SJCRH30 (cell line): Measurements from ENCODE around the gene SLC38A11. TPM values are rescaled to one million over a fixed set of nuclear protein-coding genes. Genes with fewer than 3 reads are reported as not detected.
"Not testable (repeated sequence)": the region's sequence is repeated elsewhere in the genome, so short reads cannot be mapped to it uniquely, and the experiment has no call there.

Experiments used
- DNase-seq, 2 experiments: peaks; one replicate each; pipeline ENCODE4 v3.0.0-alpha.2; 2015 to 2020
- H3K27ac ChIP-seq: fragments of 250-450 bp; sonication (Bioruptor Pico); 2 replicates; pipeline ENCODE4 v1.5.1; 2020; ENCODE audit warnings: mild to moderate bottlenecking, moderate library complexity
- H3K27me3 ChIP-seq: fragments of 250-450 bp; sonication (Bioruptor Pico); 2 replicates; pipeline ENCODE4 v1.5.1; 2020; ENCODE audit warnings: mild to moderate bottlenecking, moderate library complexity
- H3K36me3 ChIP-seq: fragments of 250-450 bp; sonication (Bioruptor Pico); 2 replicates; pipeline ENCODE4 v1.5.1; 2020; ENCODE audit warnings: mild to moderate bottlenecking, moderate library complexity
- H3K4me1 ChIP-seq: fragments of 250-450 bp; sonication (Bioruptor Pico); 2 replicates; pipeline ENCODE4 v1.5.1; 2020; ENCODE audit warnings: mild to moderate bottlenecking, moderate library complexity
- H3K4me3 ChIP-seq: fragments of 250-450 bp; sonication (Bioruptor Pico); 2 replicates; pipeline ENCODE4 v1.5.1; 2020; ENCODE audit warnings: mild to moderate bottlenecking, moderate library complexity
- H3K9me3 ChIP-seq: fragments of 250-450 bp; sonication (Bioruptor Pico); replicated peaks from 2 replicates; pipeline ENCODE4 v1.5.1; 2020; ENCODE audit warnings: mild to moderate bottlenecking, moderate library complexity
- total RNA-seq: library from RNA; depleted of rRNA; stranded (reverse); fragments of >200 nt; shearing (Covaris generic); gene quantifications from 2 replicates; pipeline ENCODE4 v1.2.3, GENCODE V29; 2014

Gene SLC38A11
- total RNA-seq, 1 experiment from 2014 or later: 0.18 TPM

DNA sequence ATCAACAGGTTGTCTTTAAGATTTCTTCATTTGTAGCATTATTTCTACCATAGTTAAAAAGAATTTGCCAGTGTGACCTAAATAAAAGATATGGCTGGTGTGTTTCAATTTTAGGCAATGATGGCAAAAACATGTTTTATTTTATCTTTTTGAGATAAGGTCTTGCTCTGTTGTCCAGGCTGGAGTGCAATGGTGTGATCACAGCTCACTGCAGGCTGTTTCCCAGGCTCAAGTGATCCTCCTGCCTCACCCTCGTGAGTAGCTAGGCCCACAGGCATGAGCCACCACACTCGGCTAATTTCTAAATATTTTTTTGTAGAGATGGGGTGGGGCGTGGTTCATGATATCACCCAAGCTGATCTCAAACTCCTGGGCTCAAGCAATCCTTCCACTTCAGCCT lies 66.7 kb downstream of the SLC38A11 start:
- Histone ChIP-seq H3K4me1 (peaks cover 37% of the 10 kb centered on the region), H3K27ac (no peak overlapping the region), H3K9me3 (no peaks in the 10 kb centered on the region), H3K36me3 (no peaks in the 10 kb centered on the region), H3K4me3 (no peak overlapping the region), H3K27me3 (no peaks in the 10 kb centered on the region)
- no peak for DNase-seq

DNA sequence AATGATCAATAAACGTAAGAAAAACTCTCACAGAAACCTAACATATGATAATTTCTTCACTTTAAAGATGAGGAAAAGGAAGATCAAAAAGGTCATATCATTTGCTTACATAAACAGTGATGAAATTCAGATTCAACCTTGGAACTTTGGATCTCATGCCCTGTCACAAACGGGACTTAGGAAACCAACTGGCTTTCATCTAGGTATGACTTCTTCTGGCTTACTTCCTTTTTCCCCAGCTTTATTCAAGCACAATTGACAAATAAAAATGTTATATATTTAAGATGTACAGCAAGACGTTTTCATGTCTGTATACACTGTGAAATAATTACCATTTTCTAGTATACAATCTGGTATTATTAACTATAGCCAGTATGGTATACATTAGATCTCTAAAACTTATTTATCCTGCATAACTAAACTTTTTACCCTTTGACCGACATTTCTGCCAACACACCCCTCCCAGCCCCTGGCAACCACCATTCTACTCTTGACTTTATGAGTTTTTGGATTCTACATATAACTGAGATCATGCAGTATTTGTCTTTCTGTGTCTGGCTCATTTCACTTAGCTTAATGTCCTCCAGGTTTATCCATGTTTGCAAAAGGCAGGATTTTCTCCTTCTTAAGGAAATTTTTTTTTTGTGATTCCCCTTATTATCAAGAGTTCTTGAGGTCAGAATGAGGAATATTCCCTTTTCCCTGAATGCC lies 67.7 kb downstream of the SLC38A11 start:
- DNase-seq: no peak
- H3K4me3 ChIP-seq: no peak overlapping the region
- H3K9me3 ChIP-seq: no peaks in the 10 kb centered on the region
- no peak overlapping the region for H3K27ac ChIP-seq
- peaks cover 37% of the 10 kb centered on the region for H3K4me1 ChIP-seq
- H3K27me3 ChIP-seq: no peaks in the 10 kb centered on the region
- no peaks in the 10 kb centered on the region for H3K36me3 ChIP-seq

DNA sequence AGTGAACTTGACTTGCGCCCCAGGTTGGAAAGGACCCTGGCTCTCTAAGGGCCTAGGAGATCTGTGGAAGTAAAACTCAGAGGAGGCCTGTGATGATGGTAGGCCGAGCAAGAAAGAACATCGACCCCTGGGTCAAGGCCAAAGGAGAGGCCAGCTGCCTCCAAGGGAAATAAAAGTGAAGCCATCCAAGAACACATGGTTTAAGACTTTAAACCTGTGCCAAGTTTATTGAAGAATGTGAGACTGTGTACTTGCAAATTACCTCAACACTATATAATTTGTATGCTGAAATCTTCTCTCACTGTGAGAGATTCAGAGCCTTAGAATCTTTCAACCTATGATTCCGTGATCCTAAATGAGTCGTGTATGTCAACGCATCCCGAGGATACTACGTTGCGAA lies 73.0 kb downstream of the SLC38A11 start:
- H3K27me3 ChIP-seq: no peaks in the 10 kb centered on the region
- no peak overlapping the region for H3K4me3 ChIP-seq
- no peak overlapping the region for H3K27ac ChIP-seq
- no peaks in the 10 kb centered on the region for H3K9me3 ChIP-seq
- no peak for DNase-seq
- H3K4me1 ChIP-seq: no peaks in the 10 kb centered on the region
- no peaks in the 10 kb centered on the region for H3K36me3 ChIP-seq

DNA sequence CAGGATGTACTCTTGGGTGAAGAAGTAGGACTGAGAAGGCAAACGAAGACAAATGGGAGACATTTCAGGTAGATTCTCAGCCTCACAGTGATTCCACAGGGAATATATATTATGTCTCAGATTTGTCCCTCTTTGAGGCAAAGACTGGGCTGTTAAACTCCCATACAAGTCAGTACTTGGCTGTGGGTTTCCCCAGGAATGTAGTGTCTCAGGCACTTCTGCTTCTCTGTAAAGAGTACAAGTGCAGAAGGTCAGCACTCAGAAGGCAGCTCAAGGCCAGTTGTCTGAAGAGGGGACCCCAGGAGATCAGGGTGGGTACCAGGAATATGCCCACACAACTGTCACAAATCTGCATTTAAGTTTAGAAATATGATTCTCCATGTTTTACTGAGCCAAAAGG lies 73.8 kb downstream of the SLC38A11 start:
- H3K27me3 ChIP-seq: no peaks in the 10 kb centered on the region
- H3K27ac ChIP-seq: no peak overlapping the region
- H3K4me1 ChIP-seq: no peaks in the 10 kb centered on the region
- no peak overlapping the region for H3K4me3 ChIP-seq
- DNase-seq: no peak
- no peaks in the 10 kb centered on the region for H3K36me3 ChIP-seq
- no peaks in the 10 kb centered on the region for H3K9me3 ChIP-seq

DNA sequence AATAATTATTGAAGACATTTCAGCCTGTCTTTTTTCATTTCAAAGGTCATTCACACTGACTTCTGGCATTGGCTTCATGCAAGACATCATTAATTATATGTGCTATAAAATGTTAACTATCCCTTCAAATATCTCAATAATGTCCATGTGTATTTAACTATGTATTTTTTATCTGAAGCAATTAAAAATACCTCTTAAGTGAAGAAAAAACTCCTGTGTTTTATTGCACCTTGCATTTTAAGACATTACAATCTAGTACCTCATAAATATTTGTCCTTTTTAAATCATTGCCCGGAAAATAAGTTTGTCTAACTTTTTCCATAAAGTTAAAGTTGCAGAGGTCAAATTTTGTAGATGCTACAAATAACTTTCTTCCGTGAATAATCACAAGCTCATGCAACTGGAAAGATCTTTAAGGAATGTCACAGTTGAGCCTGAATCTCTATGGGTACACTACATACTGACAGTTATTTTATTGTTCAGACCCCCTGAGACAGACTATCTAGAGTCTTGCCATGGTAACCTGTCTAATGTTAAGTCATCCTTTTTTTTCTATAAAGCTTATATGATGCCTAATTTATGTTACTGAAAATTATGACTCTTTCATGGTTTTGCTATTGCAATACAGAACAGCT lies 75.3 kb downstream of the SLC38A11 start:
- Histone ChIP-seq H3K27me3 (no peaks in the 10 kb centered on the region), H3K4me3 (no peak overlapping the region), H3K36me3 (no peaks in the 10 kb centered on the region), H3K4me1 (no peaks in the 10 kb centered on the region), H3K27ac (no peak overlapping the region), H3K9me3 (no peaks in the 10 kb centered on the region)
- no peak for DNase-seq

DNA sequence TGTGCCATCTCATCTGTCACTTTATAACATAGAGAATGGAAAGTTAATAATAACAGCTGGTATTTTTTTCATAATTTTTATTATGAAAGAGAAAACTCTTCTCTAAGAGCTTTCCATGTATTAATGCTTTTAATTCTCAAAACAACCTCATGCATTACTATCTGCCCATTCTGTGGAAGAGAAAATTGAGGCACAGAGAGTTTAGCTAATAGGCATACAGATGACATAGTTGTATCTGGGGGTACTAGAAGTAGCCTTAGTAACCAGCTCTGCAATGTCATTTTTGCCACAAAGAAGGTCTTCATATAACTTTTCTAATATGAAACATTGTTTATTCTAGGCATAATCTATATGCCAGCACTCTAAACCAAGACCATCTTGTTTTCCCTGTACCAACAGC lies 77.4 kb downstream of the SLC38A11 start:
- Histone ChIP-seq H3K27me3 (no peaks in the 10 kb centered on the region), H3K27ac (no peak overlapping the region), H3K9me3 (no peaks in the 10 kb centered on the region), H3K4me3 (no peak overlapping the region), H3K4me1 (no peaks in the 10 kb centered on the region), H3K36me3 (no peaks in the 10 kb centered on the region)
- no peak for DNase-seq

DNA sequence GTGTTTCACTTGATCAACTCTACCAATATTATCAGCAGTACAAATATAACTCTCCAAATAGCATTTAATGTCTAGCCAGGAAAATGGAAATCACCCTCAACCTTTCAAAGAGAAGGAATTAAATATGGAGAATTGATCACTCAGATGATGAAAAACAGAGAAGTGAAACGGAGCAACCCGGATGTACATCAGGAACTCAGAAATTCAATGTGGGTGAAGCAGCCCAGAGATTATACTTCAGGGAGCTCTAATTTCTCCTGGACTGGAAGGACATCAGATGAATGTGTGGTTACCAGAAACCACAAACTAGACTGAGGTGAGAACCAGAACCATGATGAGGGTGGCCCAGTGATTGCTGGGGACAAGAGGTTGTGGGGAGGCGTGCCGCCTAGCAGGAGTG lies 78.2 kb downstream of the SLC38A11 start:
- no peaks in the 10 kb centered on the region for H3K9me3 ChIP-seq
- no peaks in the 10 kb centered on the region for H3K4me1 ChIP-seq
- H3K36me3 ChIP-seq: no peaks in the 10 kb centered on the region
- no peak overlapping the region for H3K27ac ChIP-seq
- H3K4me3 ChIP-seq: no peak overlapping the region
- H3K27me3 ChIP-seq: no peaks in the 10 kb centered on the region
- no peak for DNase-seq

DNA sequence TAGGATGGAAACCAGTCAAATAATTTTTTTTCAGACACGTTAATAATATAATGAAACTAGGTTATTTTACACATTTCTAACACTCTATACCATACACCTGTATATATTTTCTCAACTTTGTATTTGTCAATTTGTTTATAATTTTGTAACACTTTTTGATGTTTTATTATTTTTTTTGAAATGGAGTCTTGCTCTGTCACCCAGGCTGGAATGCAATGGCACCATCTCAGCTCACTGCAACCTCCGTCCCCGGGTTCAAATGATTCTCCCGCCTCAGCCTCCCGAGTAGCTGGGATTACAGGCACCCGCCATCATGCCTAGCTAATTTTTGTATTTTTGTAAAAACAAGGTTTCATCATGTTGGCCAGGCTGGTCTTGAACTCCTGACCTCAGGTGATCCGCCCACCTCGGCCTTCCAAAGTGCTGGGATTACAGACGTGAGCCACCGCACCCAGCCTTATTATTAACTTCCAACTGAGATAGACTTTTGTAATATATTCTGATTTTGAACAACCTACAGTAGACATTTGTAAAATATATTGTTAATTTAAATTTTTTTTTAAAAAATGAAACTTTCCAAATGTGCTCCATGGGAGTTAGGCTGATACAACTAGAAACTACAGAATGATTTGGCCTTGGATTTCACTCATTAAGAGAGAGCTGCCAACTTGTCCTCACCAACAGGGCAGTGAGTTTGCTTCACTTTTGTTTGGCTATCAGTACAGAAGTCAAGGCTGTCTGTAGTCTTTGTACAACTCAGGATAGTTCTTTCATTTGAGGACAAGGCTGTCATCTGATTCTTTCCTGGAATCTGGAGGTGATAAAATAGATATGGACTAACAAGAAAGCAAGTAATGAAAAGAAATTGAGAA lies 79.8 kb downstream of the SLC38A11 start:
- DNase-seq: no peak
- Histone ChIP-seq H3K9me3 (no peaks in the 10 kb centered on the region), H3K4me3 (no peak overlapping the region), H3K27me3 (no peaks in the 10 kb centered on the region), H3K27ac (no peak overlapping the region), H3K36me3 (no peaks in the 10 kb centered on the region), H3K4me1 (no peaks in the 10 kb centered on the region)

DNA sequence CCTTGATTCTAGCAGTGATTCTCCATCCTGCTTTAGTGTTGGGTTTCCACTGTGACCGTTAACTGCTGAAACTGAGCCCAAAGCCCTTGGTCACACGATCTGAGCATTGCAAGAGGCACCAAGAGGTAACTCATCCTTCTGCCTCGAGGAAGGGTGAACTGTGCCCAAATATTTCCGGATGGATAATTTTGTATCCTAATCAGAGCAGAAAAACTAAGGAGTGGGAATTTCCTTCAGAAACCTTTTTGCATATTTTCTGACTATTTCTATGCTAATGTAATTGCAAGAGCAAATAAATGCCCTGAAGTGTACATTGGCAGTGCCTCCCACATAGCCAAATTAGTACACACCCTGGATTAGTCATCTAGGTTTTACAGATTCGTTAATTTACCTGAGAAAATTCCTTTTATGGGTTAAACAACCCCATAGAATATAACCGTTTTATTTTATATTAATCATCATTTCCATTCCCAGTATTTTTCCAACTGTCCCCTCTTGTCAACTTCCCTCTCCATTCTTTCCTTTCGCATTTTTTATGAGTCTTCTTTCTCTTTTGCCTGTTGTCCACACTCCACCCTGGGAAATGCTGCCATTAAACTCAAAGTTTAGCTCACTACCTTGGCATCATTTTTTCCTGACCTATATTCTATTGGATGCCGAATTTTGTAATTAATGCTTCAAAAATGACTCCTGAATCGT lies 82.0 kb downstream of the SLC38A11 start:
- no peaks in the 10 kb centered on the region for H3K27me3 ChIP-seq
- H3K36me3 ChIP-seq: no peaks in the 10 kb centered on the region
- no peaks in the 10 kb centered on the region; the same call in 1 of the 2 replicates for H3K4me1 ChIP-seq
- H3K9me3 ChIP-seq: no peaks in the 10 kb centered on the region
- no peak overlapping the region for H3K4me3 ChIP-seq
- DNase-seq: no peak
- no peak overlapping the region for H3K27ac ChIP-seq

DNA sequence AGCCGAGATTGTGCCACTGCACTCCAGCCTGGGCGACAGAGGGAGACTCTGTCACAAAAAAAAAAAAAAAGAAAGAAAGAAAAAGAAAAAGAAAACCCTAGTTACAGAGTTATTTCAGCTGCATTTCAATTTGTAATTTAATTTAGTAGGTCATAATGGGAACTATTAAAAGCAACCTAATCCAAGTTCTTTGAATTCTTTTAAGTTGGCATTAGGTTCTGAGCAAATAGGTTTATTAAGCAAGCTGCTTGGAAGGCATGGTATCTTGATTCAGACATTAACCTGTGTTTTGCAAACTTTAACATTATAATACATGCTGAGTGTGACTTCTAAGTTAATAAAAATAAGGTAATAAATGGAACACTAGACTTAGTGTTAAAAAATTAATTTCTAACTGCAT lies 83.9 kb downstream of the SLC38A11 start:
- no peak for DNase-seq
- Histone ChIP-seq H3K27ac (no peak overlapping the region), H3K36me3 (no peaks in the 10 kb centered on the region), H3K4me1 (no peaks in the 10 kb centered on the region; the same call in 1 of the 2 replicates), H3K9me3 (no peaks in the 10 kb centered on the region), H3K27me3 (no peaks in the 10 kb centered on the region), H3K4me3 (no peak overlapping the region)

DNA sequence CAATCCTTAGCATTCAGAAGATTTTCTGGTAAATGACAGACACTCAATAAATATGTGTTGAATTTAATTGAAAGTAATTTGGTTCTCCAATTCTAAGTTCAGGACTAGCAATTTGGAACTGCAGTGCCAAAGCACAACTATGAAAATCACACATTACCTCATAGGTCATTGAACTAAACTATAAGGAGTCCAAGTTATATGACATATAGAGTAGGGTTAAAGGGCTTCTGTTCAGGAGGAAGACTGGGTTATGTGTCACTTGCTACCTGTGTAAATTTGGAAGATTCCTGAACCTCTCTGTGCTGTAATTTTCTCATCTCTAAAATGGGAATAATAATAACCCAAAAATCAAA lies 85.9 kb downstream of the SLC38A11 start:
- H3K27ac ChIP-seq: no peak overlapping the region
- no peaks in the 10 kb centered on the region; the same call in 1 of the 2 replicates for H3K4me1 ChIP-seq
- no peak for DNase-seq
- no peaks in the 10 kb centered on the region for H3K9me3 ChIP-seq
- H3K27me3 ChIP-seq: no peaks in the 10 kb centered on the region
- no peak overlapping the region for H3K4me3 ChIP-seq
- H3K36me3 ChIP-seq: no peaks in the 10 kb centered on the region

DNA sequence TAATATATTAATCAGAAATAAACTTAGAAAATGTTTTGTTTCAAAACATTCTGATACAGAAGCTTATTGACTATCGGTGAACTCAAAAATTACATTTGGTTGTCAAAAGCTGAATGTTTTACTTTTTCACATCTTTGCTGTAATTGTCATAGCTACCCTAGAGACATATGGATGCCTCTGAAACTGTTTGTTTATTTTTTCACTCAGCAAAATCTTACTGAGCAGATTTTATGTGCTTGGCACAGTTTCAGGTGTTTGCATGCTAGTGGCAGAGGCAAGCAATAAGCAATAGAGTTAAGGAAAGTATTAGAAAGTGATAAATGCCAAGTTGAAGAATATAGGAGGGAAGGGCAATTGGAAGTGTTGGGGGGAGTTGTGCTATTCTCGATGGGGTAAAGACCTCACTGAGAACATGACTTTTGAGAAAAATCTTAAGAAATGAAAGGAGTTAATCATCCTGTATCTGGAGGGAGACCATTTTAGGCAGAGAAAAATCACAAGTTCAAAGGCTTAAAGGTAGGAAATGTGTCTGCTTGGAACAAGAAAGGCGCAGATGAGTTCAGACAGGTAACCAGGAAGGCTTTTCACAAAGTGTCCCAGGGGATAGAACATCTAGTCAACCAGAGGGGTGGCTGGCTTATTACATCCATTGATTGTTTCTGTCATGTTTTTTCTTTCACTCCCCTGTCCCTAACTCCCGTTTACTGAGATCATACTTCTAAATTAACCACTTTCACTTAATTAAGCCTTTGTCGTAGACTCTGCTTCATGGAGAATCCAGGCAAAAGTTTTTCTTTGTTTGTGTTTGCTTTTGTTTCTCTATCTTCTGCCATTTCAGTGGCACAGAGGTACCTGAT lies 86.5 kb downstream of the SLC38A11 start:
- no peaks in the 10 kb centered on the region for H3K9me3 ChIP-seq
- no peak for DNase-seq
- no peak overlapping the region for H3K4me3 ChIP-seq
- H3K36me3 ChIP-seq: no peaks in the 10 kb centered on the region
- no peaks in the 10 kb centered on the region for H3K27me3 ChIP-seq
- H3K4me1 ChIP-seq: no peaks in the 10 kb centered on the region; the same call in 1 of the 2 replicates
- no peak overlapping the region for H3K27ac ChIP-seq

DNA sequence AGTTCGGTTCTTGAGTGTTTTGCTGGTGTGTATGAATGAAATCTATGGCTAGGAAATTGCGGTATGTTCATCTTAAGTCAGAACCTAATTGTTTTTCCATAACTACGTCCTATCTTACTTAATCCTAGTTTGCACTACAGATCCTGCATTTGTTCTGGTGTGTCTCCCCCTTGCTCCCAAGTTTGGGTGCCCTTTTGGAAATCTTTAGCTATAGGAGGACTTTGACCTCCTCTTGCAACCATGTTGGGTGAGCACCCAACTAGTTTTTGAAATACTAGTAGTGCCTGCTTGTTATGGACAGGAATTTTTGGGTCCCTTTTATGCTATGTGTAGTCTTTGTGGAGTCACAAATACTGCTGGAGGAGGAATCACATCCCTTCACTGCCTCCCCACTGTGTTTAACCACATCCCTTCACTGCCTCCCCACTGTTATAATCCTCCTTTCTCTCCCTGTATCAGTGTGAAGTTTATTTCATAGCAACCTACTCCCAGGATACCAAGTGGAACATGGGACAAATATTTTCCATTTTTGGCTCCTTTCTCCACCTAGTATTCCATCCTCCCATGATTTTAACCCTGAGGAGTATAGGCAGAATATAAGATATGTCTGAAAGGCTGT lies 87.4 kb downstream of the SLC38A11 start:
- Histone ChIP-seq H3K27me3 (no peaks in the 10 kb centered on the region), H3K36me3 (no peaks in the 10 kb centered on the region), H3K4me1 (no peaks in the 10 kb centered on the region; the same call in 1 of the 2 replicates), H3K27ac (no peak overlapping the region), H3K4me3 (no peak overlapping the region), H3K9me3 (no peaks in the 10 kb centered on the region)
- no peak for DNase-seq

DNA sequence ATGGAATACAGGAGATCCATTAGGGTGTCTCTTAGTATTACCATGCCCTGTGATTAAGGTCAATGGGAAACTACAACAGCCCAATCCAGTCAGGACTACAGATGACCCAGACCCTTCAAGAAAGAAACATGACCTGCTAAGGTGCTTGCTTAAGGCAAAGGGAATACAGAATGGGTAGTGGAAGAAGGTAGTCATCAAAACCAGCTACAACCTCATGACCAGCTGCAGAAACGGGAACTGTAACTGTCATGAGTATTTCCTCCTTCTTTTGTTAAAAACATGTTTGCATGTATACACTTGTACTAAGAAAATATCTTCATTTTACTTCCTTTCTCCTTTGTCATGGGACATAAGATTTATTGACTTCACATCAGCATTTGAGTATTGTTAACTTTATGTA lies 88.9 kb downstream of the SLC38A11 start:
- H3K36me3 ChIP-seq, DNase-seq: not testable (repeated sequence)

More for the DNA sequence above, 88.9 kb downstream of the SLC38A11 start:
- not testable (repeated sequence) for H3K27ac ChIP-seq, H3K4me1 ChIP-seq, H3K4me3 ChIP-seq, H3K27me3 ChIP-seq, H3K9me3 ChIP-seq
